Gastroesophageal sphincter (tissue), 4 donors: ENCODE data around the gene TMED10. TPM values are rescaled to one million over a fixed set of nuclear protein-coding genes. Genes with fewer than 3 reads are reported as not detected.

ENCODE experiments used
- ATAC-seq: fragments of 150-250 bp; one replicate; pipeline ENCODE4 v1.9.1; 2016; ENCODE audit warnings: mild to moderate bottlenecking, moderate library complexity
- H3K27ac ChIP-seq, 4 donors: fragments of 200-600 bp; sonication (generic) in 3 of 4; 1 replicate in 3 of 4; 2 replicates in 1 of 4; pipeline ENCODE4 v1.5.1; 2016 to 2019
- H3K27me3 ChIP-seq: fragments of 200-600 bp; sonication (generic); one replicate; pipeline ENCODE4 v1.5.1; 2019
- H3K36me3 ChIP-seq, 2 donors: fragments of 200-600 bp; sonication (generic); one replicate each; pipeline ENCODE4 v1.5.1; 2019; ENCODE audit warnings: control low read depth in 1 of 2
- H3K4me1 ChIP-seq, 3 donors: fragments of 200-600 bp; sonication (generic); 1 replicate in 2 of 3; 2 replicates in 1 of 3; pipeline ENCODE4 v1.5.1; 2016 to 2019; ENCODE audit warnings: control low read depth in 2 of 3
- H3K4me3 ChIP-seq, 2 donors: fragments of 200-600 bp; sonication (generic); one replicate each; pipeline ENCODE4 v1.5.1; 2019; ENCODE audit warnings: mild to moderate bottlenecking in 1 of 2, moderate library complexity in 1 of 2
- H3K9me3 ChIP-seq, 3 donors: fragments of 200-600 bp; sonication (generic); one replicate each; pipeline ENCODE4 v1.5.1; 2017 to 2019; ENCODE audit warnings: control low read depth in 2 of 3
- EP300 ChIP-seq: sonication (generic); formaldehyde crosslinking; IDR thresholded peaks from one replicate; pipeline ENCODE4 v1.6.1; 2017; ENCODE audit warnings: antibody characterized with exemption, mild to moderate bottlenecking
- POLR2A ChIP-seq, 2 donors: fragments of 450-650 bp; IDR thresholded peaks; one replicate each; pipeline ENCODE4 v1.6.1; 2017; ENCODE audit warnings: antibody characterized with exemption in 2 of 2, mild to moderate bottlenecking in 2 of 2, moderate library complexity in 1 of 2
- POLR2AphosphoS5 ChIP-seq: sonication (generic); formaldehyde crosslinking; IDR thresholded peaks from one replicate; pipeline ENCODE4 v1.6.1; 2017; ENCODE audit warnings: antibody characterized with exemption
- WGBS, 2 donors: methylation state at CpG; one replicate each; pipeline ENCODE4 v1.1.5; 2018; ENCODE audit warnings: low coverage in 1 of 2; 5-methylcytosine and 5-hydroxymethylcytosine counted together
- total RNA-seq, 4 donors: library from RNA; depleted of rRNA; stranded (reverse); fragments of >200 nt; gene quantifications; one replicate each; pipeline ENCODE4 v1.1.0, GENCODE V29; 2016
- TF ChIP-seq, protein P1 (sequence below), 4 experiments: fragments of 200-600 bp in 2 of 4; fragments of 450-650 bp in 2 of 4; sonication (generic) in 1 of 4; IDR thresholded peaks; one replicate each; pipeline ENCODE4 v1.5.1; 2017 to 2019; ENCODE audit warnings: antibody characterized with exemption in 4 of 4, mild to moderate bottlenecking in 2 of 4, moderate library complexity in 2 of 4

Gene TMED10
- 100 to 1,000 TPM; 140 to 241 (median 162) TPM for total RNA-seq

- ATAC-seq: peak; percentile 93
- 0% methylated on average over 2 to 12 of the region's 49 CpGs for WGBS, 2 donors
Observed at GRCh38 chr14:75176142-75176820, at the start of gene TMED10. Gene TMED10, minus strand, starts transcription at chr14:75176612. Its CDS starts 33 bp downstream, at chr14:75176579.

DNA sequence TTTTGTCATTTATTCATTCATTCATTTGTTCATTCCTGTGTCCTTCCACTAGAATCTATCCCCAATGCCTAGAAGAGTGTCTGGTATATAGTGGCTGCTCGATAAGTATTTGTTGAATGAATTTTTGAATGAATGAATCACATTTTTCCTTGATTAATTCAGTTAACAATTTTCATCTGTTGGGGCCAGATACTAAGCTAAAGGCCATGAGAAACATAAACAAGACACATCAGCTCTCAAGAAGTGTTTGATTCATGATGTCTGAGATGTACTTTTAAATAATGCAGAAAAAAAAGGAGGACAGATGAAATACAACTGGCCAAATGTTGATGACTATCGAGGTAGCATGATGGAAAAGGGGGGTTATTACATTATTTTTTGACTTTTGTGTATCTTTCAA lies 48.1 kb upstream of the TMED10 start:
- no peaks in the 10 kb centered on the region for H3K9me3 ChIP-seq
- ATAC-seq: no peak
- H3K36me3 ChIP-seq: no peaks in the 10 kb centered on the region
- TF ChIP-seq, protein P1, sequence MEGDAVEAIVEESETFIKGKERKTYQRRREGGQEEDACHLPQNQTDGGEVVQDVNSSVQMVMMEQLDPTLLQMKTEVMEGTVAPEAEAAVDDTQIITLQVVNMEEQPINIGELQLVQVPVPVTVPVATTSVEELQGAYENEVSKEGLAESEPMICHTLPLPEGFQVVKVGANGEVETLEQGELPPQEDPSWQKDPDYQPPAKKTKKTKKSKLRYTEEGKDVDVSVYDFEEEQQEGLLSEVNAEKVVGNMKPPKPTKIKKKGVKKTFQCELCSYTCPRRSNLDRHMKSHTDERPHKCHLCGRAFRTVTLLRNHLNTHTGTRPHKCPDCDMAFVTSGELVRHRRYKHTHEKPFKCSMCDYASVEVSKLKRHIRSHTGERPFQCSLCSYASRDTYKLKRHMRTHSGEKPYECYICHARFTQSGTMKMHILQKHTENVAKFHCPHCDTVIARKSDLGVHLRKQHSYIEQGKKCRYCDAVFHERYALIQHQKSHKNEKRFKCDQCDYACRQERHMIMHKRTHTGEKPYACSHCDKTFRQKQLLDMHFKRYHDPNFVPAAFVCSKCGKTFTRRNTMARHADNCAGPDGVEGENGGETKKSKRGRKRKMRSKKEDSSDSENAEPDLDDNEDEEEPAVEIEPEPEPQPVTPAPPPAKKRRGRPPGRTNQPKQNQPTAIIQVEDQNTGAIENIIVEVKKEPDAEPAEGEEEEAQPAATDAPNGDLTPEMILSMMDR (IDR thresholded peaks at IDR 0.05): no peak
- no peak for TF ChIP-seq POLR2A (IDR thresholded peaks at IDR 0.05)
- no peak for TF ChIP-seq EP300
- TF ChIP-seq POLR2AphosphoS5: no peak
- no peaks in the 10 kb centered on the region for H3K27me3 ChIP-seq
- no peak overlapping the region for H3K27ac ChIP-seq
- H3K4me1 ChIP-seq: peaks cover 0 to 2% (median 0%) of the 10 kb centered on the region in 3 donors
- 63 to 67% methylated on average over 1 to 2 of the region's 2 CpGs for WGBS, 2 donors
- H3K4me3 ChIP-seq: no peak overlapping the region

More at GRCh38 chr14:75176142-75176820, at the start of gene TMED10:
- no peaks in the 10 kb centered on the region for H3K36me3 ChIP-seq
- no peaks in the 10 kb centered on the region for H3K9me3 ChIP-seq
- peak within 1 kb of the TSS; percentile 83 to 86 for H3K4me3 ChIP-seq
- H3K27ac ChIP-seq: peak within 1 kb of the TSS; percentile 91 to 94 (median 92)
- TF ChIP-seq, protein P1 (IDR thresholded peaks at IDR 0.05): peak in 1 of 4 experiments; percentile 26
- TF ChIP-seq POLR2AphosphoS5 (peak; percentile 72), EP300 (no peak), POLR2A (IDR thresholded peaks at IDR 0.05) (peak; percentile 42 to 65)
- H3K4me1 ChIP-seq: peaks cover 0 to 50% (median 6%) of the 10 kb centered on the region in 3 donors
- H3K27me3 ChIP-seq: no peaks in the 10 kb centered on the region

DNA sequence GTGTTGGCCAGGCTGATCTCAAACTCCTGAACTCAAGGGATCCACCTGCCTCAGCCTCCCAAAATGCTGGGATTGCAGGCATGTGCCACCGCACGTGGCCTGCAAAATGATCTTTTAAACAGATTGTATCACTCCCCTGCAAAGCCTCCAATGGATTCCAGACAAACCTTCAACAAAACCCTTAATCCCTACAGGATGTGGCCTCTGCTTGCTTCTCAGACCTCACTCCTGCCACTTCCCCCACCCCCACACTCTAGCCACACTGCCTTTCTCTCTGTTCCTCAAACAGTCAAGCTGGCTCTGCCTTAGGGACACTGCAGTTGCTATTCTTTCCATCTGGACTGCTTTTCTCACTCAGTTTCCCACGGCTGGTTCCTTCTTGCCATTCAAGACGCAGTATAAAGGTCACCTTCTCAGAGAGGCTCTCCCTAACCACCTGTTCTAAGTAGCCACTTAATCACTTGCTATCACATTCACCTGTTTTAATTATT lies 47.3 kb upstream of the TMED10 start:
- Histone ChIP-seq H3K27ac (no peak overlapping the region), H3K4me3 (no peak overlapping the region), H3K27me3 (no peaks in the 10 kb centered on the region), H3K36me3 (no peaks in the 10 kb centered on the region), H3K9me3 (no peaks in the 10 kb centered on the region), H3K4me1 (no peaks in the 10 kb centered on the region)
- ATAC-seq: no peak
- 56 to 76% methylated on average over 2 to 3 of the region's 4 CpGs for WGBS, 2 donors
- TF ChIP-seq POLR2A (IDR thresholded peaks at IDR 0.05) (no peak), POLR2AphosphoS5 (no peak), EP300 (no peak)
- TF ChIP-seq, protein P1 (IDR thresholded peaks at IDR 0.05): no peak

- Histone ChIP-seq H3K4me1 (no peaks in the 10 kb centered on the region), H3K36me3 (no peaks in the 10 kb centered on the region), H3K27me3 (no peaks in the 10 kb centered on the region), H3K27ac (no peak overlapping the region), H3K9me3 (no peaks in the 10 kb centered on the region), H3K4me3 (no peak overlapping the region)
- TF ChIP-seq, protein P1 (IDR thresholded peaks at IDR 0.05): no peak
- TF ChIP-seq EP300: no peak
- no peak for TF ChIP-seq POLR2A (IDR thresholded peaks at IDR 0.05)
- TF ChIP-seq POLR2AphosphoS5: no peak
- WGBS, 2 donors: 74 to 85% methylated on average over 3 to 9 of the region's 12 CpGs
- peak; percentile 78 for ATAC-seq
Observed at GRCh38 chr14:75222208-75222701, 45.8 kb upstream of the TMED10 start.

DNA sequence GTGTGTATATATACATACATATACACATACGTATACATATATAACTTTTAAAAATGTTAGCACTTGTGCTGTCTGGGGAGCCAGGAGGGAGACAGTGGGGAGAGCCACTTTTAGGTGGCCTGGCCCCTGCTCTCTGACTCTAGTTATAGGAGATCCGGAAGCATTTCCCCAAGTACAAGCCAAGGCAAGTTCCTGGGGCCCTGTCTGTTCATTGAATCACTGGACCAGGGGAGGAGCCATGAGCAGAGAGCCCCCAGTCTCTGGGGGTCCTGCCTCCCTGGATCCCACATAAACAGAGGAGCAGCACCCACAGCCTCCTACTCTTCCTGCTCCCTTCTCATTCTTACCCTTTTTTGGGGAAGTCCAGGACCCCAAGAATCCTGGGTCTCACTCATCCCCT lies 45.4 kb upstream of the TMED10 start:
- TF ChIP-seq EP300 (no peak), POLR2A (IDR thresholded peaks at IDR 0.05) (no peak), POLR2AphosphoS5 (no peak)
- TF ChIP-seq, protein P1 (IDR thresholded peaks at IDR 0.05): no peak
- Histone ChIP-seq H3K9me3 (no peaks in the 10 kb centered on the region), H3K4me1 (no peaks in the 10 kb centered on the region), H3K27ac (no peak overlapping the region), H3K4me3 (no peak overlapping the region), H3K27me3 (no peaks in the 10 kb centered on the region), H3K36me3 (no peaks in the 10 kb centered on the region)
- WGBS, 2 donors: 77 to 100% methylated on average over 1 to 2 of the region's 2 CpGs
- no peak for ATAC-seq
